Activated gamma-delta T cell treated with Interleukin-2 at 50 U/mL for 16 hours (primary cell): ENCODE results near the gene ATP9B.
"Not testable (repeated sequence)": the region's sequence is repeated elsewhere in the genome, so short reads cannot be mapped to it uniquely, and the experiment has no call there.

Source experiments
- DNase-seq: peaks from one replicate; pipeline ENCODE4 v3.0.0-alpha.2; 2020

The ATP9B gene

GRCh38 chr18:79072655-79073054 is 3.5 kb downstream of the ATP9B start:
- not testable (repeated sequence) for DNase-seq

GRCh38 chr18:79077181-79077580 is 8.0 kb downstream of the ATP9B start:
- no peak for DNase-seq

- not testable (repeated sequence) for DNase-seq
Observed at GRCh38 chr18:79078791-79079190, 9.6 kb downstream of the ATP9B start.

- no peak for DNase-seq
Observed at GRCh38 chr18:79092874-79093273, 23.7 kb downstream of the ATP9B start.

- no peak for DNase-seq
Observed at GRCh38 chr18:79093986-79094385, 24.8 kb downstream of the ATP9B start.

GRCh38 chr18:79095216-79095615 is 26.0 kb downstream of the ATP9B start:
- no peak for DNase-seq

GRCh38 chr18:79100944-79101343 is 31.8 kb downstream of the ATP9B start:
- DNase-seq, result no peak

GRCh38 chr18:79102886-79103285 is 33.7 kb downstream of the ATP9B start:
- no peak for DNase-seq

- DNase-seq, result no peak
Observed at GRCh38 chr18:79104137-79104536, 34.9 kb downstream of the ATP9B start.

- no peak for DNase-seq
Observed at GRCh38 chr18:79105455-79105854, 36.3 kb downstream of the ATP9B start.

- DNase-seq, result no peak
Observed at GRCh38 chr18:79106084-79106483, 36.9 kb downstream of the ATP9B start.

GRCh38 chr18:79107886-79108285 is 38.7 kb downstream of the ATP9B start:
- no peak for DNase-seq

GRCh38 chr18:79108549-79109215 is 39.5 kb downstream of the ATP9B start:
- DNase-seq, result no peak

GRCh38 chr18:79111483-79111882 is 42.3 kb downstream of the ATP9B start:
- no peak for DNase-seq

- no peak for DNase-seq
Observed at GRCh38 chr18:79117385-79117784, 48.2 kb downstream of the ATP9B start.

GRCh38 chr18:79117788-79118187 is 48.6 kb downstream of the ATP9B start:
- no peak for DNase-seq

GRCh38 chr18:79118797-79119196 is 49.6 kb downstream of the ATP9B start:
- no peak for DNase-seq

- DNase-seq, result no peak
Observed at GRCh38 chr18:79121746-79122474, 52.7 kb downstream of the ATP9B start.

- no peak for DNase-seq
Observed at GRCh38 chr18:79123948-79124347, 54.8 kb downstream of the ATP9B start.

GRCh38 chr18:79129120-79129519 is 59.9 kb downstream of the ATP9B start:
- DNase-seq, result no peak

- no peak for DNase-seq
Observed at GRCh38 chr18:79133724-79134123, 64.5 kb downstream of the ATP9B start.

GRCh38 chr18:79135924-79136323 is 66.7 kb downstream of the ATP9B start:
- no peak for DNase-seq

GRCh38 chr18:79136742-79137141 is 67.5 kb downstream of the ATP9B start:
- no peak for DNase-seq

- DNase-seq, result peak; percentile 30
Observed at GRCh38 chr18:79139206-79139605, 70.0 kb downstream of the ATP9B start.

GRCh38 chr18:79147014-79147413 is 77.8 kb downstream of the ATP9B start:
- no peak for DNase-seq
